ENCODE data around the gene ANO3.

DNA sequence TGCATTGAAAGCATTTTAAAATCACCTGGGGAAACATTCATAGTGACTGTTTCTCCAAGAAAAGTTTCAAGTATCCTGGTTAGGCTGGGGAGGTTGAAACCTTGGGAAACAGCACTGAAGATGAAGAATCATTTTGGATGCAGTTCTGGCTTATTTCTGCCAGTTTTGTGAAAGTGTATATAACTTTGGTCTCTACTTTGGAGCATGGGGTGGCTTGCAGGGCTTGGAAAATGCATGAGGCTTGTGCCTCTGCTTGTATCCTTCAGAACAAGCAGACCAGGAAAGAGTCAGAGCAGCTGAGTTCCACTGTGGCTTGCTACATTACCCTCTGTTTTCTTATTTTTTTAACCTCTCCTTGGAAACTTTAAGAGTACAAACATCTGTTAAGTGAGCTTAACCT lies 370.5 kb downstream of the ANO3 start:
- TF ChIP-seq POLR2A (IDR thresholded peaks at IDR 0.05; ENCODE audit: low read length) (no peak), GATA1 (IDR thresholded peaks at IDR 0.05; ENCODE audit: low read depth, low read length) (no peak)
